ENCODE measurements around the gene CD74.

The CD74 gene

GRCh38 chr5:150409638-150410523 lies 2.8 kb downstream of the CD74 start:
- DNase-seq (ENCODE audit: low spot score), result peak; percentile 92

GRCh38 chr5:150408231-150408943 lies 4.3 kb downstream of the CD74 start:
- no peak for DNase-seq (ENCODE audit: low spot score)

GRCh38 chr5:150407096-150407720 lies 5.5 kb downstream of the CD74 start:
- no peak for DNase-seq (ENCODE audit: low spot score)

- no peak for DNase-seq (ENCODE audit: low spot score)
These were observed 6.0 kb downstream of the CD74 start for GRCh38 chr5:150406723-150407095.

GRCh38 chr5:150406103-150406722 lies 6.5 kb downstream of the CD74 start:
- no peak for DNase-seq (ENCODE audit: low spot score)

GRCh38 chr5:150404941-150405816 lies 7.5 kb downstream of the CD74 start:
- no peak for DNase-seq (ENCODE audit: low spot score)

- no peak for DNase-seq (ENCODE audit: low spot score)
These were observed 8.2 kb downstream of the CD74 start for GRCh38 chr5:150404535-150404934.

GRCh38 chr5:150404121-150404520 lies 8.6 kb downstream of the CD74 start:
- no peak for DNase-seq (ENCODE audit: low spot score)

GRCh38 chr5:150402901-150403342 lies 9.8 kb downstream of the CD74 start:
- no peak for DNase-seq (ENCODE audit: low spot score)

GRCh38 chr5:150402229-150402773 lies 10.4 kb downstream of the CD74 start:
- no peak for DNase-seq (ENCODE audit: low spot score)

- no peak for DNase-seq (ENCODE audit: low spot score)
These were observed 11.1 kb downstream of the CD74 start for GRCh38 chr5:150401376-150402228.

- DNase-seq (ENCODE audit: low spot score), result no peak
These were observed 11.7 kb downstream of the CD74 start for GRCh38 chr5:150401076-150401375.

- DNase-seq (ENCODE audit: low spot score), result no peak
These were observed 12.2 kb downstream of the CD74 start for GRCh38 chr5:150400316-150401075.

- DNase-seq (ENCODE audit: low spot score), result no peak
These were observed 13.0 kb downstream of the CD74 start for GRCh38 chr5:150399524-150400211.

GRCh38 chr5:150398722-150399523 lies 13.8 kb downstream of the CD74 start:
- no peak for DNase-seq (ENCODE audit: low spot score)

- no peak for DNase-seq (ENCODE audit: low spot score)
These were observed 14.7 kb downstream of the CD74 start for GRCh38 chr5:150397782-150398721.

Measured in HuH-7 (cell line).